Stromal cell of bone marrow (primary cell): Measurements from ENCODE around the gene LILRA6.
"Not testable (repeated sequence)": the region's sequence is repeated elsewhere in the genome, so short reads cannot be mapped to it uniquely, and the experiment has no call there.

Experiments
- DNase-seq: peaks from one replicate; pipeline ENCODE4 v3.0.0-alpha.2; 2012; ENCODE audit warnings: low read depth

LILRA6 gene

DNA sequence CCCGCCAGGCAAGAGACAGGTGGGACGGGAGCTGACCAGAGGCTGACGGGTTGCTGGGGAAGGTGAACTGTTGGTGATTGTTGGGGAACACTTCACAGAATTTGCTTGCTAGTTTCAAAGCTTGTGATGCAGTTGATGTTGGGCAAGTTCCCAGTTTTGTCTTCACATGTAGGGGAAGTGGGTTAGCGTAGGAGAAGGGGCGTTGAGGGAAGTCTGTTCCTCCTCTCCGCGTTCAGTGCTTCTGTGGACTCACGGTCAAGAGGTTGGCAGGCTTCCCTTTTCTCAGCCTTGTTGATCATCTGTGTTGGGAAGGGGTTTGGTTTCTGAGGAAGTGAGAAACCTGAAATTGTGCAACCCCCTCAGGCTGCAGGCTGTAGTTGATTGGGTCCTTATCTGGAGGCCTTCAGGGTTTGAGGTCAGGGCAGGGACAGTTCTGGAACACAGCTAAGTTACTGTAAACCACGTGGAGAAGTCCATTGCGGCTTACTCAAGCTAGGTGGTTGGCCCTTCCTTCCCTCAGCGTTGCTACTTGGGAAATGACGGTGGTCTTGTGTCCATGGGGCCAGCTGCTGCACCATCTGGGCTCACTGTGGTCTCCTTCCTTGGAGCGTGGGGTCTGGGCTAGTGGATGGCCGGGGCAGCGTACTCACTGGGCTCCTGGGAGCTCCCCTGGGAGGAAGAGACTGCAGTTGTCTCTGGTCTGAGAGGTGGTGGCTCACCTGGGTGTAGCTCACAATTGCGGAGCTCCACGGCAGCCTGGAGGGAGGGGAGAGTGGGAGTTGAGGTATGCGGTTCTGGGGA, 34.4 kb downstream of the LILRA6 start:
- peak; percentile 79 for DNase-seq

DNA sequence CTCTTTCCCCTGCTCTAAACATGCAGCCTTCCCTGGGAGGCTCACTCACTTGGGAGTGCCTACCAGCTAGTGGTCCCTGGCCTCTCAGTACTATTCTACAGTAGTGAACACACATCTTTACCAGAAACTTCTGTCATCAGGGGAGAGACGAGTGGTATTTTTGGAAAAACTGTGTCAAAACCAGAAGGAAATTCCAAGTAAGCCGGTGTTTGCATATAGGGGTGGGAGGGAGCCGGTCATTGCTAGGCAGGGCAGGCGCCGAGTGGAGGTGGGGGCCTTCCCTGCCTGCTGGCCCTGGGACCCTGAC, 35.0 kb downstream of the LILRA6 start:
- no peak for DNase-seq

GRCh38 chr19:54207193-54207592, 35.4 kb downstream of the LILRA6 start:
- DNase-seq, result not testable (repeated sequence)

DNA sequence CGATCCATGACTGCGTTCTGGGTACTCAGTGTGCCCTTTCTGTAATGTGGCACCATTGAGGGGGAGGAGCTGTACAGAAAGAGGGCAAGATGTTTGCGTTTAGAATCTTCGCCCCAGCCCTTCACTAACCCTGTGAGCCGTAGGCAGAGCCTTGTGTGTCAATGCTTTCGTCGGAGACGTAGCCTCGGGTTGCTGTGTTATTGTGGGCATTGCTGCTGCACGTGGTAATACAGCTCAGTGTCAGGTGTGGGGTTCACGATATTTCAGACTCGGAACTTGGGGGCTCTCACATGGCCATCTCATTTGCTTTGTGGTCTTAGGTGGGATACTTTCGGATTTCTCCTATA, 35.8 kb downstream of the LILRA6 start:
- DNase-seq, result no peak

DNA sequence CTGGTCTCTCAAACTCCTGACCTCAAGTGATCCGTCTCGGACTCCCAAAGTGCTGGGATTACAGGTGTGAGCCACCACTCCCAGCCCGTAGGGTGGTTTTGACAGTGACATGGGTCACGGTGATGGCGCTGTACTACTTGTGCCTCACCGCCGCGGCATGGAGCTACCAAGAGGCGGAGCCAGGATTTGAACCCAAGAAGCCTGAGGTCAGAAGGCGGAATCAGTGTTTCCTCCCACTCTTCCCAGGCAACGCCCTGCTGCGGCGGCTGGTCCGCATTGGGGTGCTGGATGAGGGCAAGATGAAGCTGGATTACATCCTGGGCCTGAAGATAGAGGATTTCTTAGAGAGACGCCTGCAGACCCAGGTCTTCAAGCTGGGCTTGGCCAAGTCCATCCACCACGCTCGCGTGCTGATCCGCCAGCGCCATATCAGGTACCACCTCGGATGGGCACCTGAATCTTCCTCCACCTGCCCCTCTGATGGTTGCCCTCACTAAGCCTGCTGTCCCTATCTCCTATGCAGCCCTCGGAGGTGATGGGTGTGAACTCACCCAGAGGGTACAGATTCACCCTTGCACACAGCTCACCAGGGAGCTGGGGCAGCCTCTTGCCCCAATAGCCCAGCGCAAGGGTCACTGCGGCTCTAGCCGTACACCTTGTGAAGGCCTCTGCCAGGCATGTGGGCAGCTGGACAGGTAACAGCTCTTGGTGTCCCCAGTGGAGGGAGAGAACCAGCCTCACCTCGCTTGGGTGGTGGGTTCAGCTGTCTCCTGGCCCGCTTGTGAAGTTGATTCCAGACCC, 36.4 kb downstream of the LILRA6 start:
- no peak for DNase-seq

DNA sequence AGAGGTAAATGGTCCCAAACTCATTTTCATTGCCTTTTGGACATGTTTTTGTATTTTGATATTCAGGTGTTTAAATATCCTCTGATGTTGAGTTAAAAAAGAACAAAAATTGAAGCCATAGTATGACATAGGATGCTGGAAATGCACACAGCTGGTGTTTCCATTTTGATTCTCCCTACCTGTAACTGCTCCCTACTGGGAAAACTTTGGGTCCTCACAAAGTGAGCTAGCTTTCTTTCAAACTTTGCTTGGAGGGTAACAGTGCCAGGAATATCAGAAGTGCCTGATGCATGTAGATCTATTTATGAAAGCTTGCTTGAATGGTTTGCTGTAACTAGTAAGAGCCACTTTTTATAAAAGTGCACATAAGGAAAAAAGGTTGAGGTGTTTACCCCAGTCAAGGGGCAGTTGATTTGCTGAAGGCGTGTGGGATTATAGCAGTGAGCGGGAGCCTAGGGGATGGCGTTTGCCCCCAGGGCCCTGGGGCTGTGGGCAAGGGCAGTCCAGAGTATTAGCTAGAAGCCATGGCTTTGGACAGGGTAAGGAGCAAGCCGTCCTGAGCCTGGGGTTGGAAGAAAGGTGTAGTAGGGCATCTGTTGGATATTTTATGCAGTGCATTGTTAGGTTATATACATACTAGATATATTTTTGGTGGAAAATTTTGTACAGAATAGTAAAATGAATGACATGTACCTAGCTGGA, 37.7 kb downstream of the LILRA6 start:
- DNase-seq, result no peak

GRCh38 chr19:54203151-54203611, 39.4 kb downstream of the LILRA6 start:
- no peak for DNase-seq

- DNase-seq, result no peak
Observed at GRCh38 chr19:54201980-54202379, 40.6 kb downstream of the LILRA6 start.

GRCh38 chr19:54201172-54201701, 41.4 kb downstream of the LILRA6 start:
- DNase-seq, result no peak

- no peak for DNase-seq
Observed at GRCh38 chr19:54199401-54199800, 43.2 kb downstream of the LILRA6 start.

- no peak for DNase-seq
Observed at GRCh38 chr19:54197121-54197520, 45.5 kb downstream of the LILRA6 start.

GRCh38 chr19:54196536-54196935, 46.1 kb downstream of the LILRA6 start:
- DNase-seq, result no peak

DNA sequence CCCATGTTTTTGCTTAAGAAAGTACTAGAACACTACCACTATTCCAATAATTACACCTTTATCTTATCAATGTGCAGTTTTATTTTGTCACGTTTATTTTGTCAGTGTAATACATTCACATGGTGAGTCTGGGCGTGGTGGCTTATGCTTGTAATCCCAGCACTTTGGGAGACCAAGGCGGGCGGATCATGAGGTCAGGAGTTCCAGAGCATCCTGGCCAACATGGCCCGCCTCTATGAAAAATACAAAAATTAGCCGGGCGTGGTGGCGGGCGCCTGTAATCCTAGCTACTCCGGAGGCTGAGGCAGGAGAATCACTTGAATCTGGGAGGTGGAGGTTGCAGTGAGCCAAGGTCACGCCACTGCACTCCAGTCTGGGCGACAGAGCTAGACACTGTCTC, 48.1 kb downstream of the LILRA6 start:
- DNase-seq, result not testable (repeated sequence)

- DNase-seq, result no peak
Observed at GRCh38 chr19:54193011-54193410, 49.6 kb downstream of the LILRA6 start.

DNA sequence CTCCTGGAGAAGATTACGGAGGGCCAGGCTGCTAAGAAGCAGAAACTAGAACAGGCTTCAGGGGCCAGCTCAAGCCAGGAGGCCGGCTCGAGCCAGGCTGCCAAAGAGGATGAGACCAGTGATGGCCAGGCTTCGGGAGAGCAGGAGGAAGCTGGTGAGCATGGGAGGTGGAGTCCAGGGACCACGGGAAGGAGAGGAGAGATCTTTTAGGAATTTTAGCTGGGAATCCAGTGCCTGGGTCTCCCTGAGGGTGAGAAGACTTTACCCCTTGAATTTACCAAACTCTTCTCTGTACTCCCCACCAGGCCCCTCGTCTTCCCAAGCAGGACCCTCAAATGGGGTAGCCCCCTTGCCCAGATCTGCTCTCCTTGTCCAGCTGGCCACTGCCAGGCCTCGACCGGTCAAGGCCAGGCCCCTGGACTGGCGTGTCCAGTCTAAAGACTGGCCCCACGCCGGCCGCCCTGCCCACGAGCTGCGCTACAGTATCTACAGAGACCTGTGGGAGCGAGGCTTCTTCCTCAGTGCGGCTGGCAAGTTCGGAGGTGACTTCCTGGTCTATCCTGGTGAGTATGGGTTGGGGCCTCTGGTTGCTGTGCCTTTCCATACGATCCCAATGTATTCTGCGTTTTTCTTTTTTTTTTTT, 50.7 kb downstream of the LILRA6 start:
- no peak for DNase-seq

- DNase-seq, result no peak
Observed at GRCh38 chr19:54191011-54191810, 51.4 kb downstream of the LILRA6 start, which contains the start of gene TSEN34. Gene TSEN34 (plus strand): TSS chr19:54191308. CDS start chr19:54191365, 57 bp downstream.

DNA sequence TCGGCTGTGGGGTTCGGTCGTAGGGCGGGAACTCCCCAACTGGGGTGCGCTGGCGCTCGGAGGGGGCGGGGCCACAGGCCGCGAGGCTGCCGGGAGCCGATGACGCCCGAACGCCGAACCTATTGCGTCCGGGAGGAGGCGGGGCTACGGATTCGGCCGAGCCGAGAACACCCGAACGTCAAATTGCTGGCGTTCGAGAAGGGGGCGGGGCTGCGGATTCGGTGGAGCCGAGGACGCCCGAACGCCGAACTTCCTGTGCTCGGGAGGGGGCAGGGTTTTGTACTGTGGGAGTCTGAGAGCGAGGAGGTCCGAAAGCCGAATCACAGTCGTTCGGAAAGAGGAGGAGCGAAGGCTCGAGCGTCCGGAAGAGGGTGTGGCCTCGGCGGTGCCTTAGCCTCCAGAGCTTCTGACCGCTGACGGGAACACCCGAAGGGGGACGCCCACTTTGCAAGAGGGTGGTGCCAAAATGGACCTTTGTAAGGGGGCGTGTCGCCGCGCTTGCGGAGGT, 52.0 kb downstream of the LILRA6 start:
- DNase-seq, result peak; percentile 99

DNA sequence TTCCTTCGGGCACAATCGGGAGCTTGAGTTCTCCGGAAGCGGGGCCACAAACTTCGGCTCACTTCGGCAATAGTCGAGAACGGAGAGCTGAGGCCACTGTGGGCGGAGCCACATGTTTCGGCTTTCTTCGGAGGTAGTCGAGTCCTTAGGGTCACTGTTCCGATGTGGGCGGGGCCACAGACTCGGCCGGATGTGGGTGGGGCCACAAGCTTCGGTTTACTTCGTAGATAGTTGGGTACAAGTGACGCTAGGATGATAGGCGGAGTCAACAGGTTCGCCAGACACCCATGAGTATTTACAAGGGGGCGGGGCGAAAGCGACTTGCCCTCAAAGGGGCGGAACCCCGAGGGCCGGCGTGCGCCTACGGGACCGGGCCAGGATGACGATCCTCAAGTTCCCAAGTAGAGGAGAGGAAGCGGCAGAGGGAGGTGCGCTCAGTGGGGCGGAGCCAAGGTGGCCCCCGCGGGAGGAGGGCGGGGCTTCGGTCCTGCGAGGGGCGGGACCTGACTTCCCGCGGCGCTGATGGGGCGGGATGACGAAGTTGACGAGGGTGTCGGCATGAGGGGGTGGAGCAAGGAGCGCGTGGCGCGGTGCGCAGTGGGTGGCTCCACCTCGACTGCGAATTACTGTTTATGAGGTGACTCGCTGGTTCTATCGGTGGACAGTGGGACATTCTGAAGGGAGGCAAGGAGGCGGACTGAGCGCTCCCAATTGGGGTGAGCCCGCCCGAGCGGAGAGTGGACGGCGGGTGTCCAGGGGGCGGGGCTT, 52.7 kb downstream of the LILRA6 start:
- DNase-seq, result peak; percentile 99

GRCh38 chr19:54189145-54189734, 53.4 kb downstream of the LILRA6 start, which contains the start of gene MBOAT7:
Gene MBOAT7 (minus strand): TSS chr19:54189580. CDS start chr19:54188508, 1,072 bp downstream.
- no peak for DNase-seq
